ENCODE results near the gene PPIL6. TPM values are rescaled to one million over a fixed set of nuclear protein-coding genes. Genes with fewer than 3 reads are reported as not detected.

The PPIL6 gene
- total and polyA plus RNA-seq, 2 experiments from 2014 or later: 1.7 TPM

DNA sequence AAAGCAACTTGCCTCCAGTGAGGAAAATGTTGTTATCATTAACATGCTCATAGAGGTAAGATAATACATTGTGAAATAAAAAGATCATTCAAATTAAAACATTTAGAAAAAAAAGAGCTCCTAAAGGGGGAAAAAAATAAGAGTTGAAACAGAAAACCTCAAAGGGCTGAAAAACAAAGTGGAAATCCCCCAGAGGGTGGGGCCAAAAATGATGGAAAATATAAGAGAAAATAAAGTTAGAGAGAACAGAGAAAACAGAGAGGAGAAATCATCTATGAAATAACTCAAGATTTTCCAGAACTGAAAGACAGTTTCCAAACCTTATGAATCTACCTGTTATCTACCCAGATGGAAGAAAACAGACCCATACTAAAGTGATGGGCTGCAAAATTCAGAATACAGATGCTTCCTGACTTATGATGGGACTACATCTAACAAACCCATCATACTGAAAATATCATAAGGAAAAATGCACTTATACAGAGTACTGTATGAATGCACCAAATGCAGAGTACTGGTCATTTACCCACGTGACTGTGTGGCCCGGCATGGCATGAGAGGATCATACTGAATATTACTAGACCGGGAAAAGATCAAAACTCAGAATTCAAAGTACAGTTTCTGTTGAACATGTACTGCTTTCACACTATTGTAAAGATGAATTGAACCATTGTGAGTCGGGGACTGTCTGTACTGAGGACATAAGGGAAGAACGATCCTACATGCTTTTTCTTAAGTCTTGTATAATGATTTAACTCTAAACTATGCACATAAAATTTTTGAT lies 38.6 kb upstream of the PPIL6 start:
- Mint-ChIP-seq H3K4me3 (peak overlapping the region; percentile 42), H3K36me3 (ENCODE audit: low read depth) (peaks cover 67% of the 10 kb centered on the region), H3K4me1 (peaks cover 44% of the 10 kb centered on the region), H3K27me3 (ENCODE audit: insufficient read depth, low read depth, poor library complexity) (peaks cover 3% of the 10 kb centered on the region), H3K27ac (peak overlapping the region; percentile 60; the same call in 1 of the 2 replicates), H3K9me3 (no peaks in the 10 kb centered on the region)
- Histone ChIP-seq H3K36me3 (ENCODE audit: insufficient read depth) (peaks cover 45% of the 10 kb centered on the region), H3K9me2 (ENCODE audit: insufficient read depth) (no peaks in the 10 kb centered on the region), H3K79me2 (replicated peaks; ENCODE audit: insufficient read depth) (peaks cover 82% of the 10 kb centered on the region), H3F3A (replicated peaks; ENCODE audit: low read depth) (no peaks in the 10 kb centered on the region), H3K4me1 (ENCODE audit: insufficient read depth) (peaks cover 45% of the 10 kb centered on the region), H4K20me1 (replicated peaks; ENCODE audit: insufficient read depth) (peaks cover 49% of the 10 kb centered on the region), H3K4me3 (peak overlapping the region; percentile 75), H3K4me2 (peak overlapping the region; percentile 81), H2AFZ (no peak overlapping the region), H3K27ac (ENCODE audit: low read depth) (peak overlapping the region; percentile 65), H3K27me3 (ENCODE audit: insufficient read depth) (no peaks in the 10 kb centered on the region)
- ATAC-seq (no peak), DNase-seq (ENCODE audit: low spot score) (no peak)
- TF ChIP-seq CREB1 (CRISPR knock-in tag; IDR thresholded peaks at IDR 0.05; ENCODE audit: low read depth): no peak
- TF ChIP-seq, protein P1, sequence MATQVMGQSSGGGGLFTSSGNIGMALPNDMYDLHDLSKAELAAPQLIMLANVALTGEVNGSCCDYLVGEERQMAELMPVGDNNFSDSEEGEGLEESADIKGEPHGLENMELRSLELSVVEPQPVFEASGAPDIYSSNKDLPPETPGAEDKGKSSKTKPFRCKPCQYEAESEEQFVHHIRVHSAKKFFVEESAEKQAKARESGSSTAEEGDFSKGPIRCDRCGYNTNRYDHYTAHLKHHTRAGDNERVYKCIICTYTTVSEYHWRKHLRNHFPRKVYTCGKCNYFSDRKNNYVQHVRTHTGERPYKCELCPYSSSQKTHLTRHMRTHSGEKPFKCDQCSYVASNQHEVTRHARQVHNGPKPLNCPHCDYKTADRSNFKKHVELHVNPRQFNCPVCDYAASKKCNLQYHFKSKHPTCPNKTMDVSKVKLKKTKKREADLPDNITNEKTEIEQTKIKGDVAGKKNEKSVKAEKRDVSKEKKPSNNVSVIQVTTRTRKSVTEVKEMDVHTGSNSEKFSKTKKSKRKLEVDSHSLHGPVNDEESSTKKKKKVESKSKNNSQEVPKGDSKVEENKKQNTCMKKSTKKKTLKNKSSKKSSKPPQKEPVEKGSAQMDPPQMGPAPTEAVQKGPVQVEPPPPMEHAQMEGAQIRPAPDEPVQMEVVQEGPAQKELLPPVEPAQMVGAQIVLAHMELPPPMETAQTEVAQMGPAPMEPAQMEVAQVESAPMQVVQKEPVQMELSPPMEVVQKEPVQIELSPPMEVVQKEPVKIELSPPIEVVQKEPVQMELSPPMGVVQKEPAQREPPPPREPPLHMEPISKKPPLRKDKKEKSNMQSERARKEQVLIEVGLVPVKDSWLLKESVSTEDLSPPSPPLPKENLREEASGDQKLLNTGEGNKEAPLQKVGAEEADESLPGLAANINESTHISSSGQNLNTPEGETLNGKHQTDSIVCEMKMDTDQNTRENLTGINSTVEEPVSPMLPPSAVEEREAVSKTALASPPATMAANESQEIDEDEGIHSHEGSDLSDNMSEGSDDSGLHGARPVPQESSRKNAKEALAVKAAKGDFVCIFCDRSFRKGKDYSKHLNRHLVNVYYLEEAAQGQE (IDR thresholded peaks at IDR 0.05; ENCODE audit: unreplicated experiment): no peak
- TF ChIP-seq STAT1 (IDR thresholded peaks at IDR 0.05; ENCODE audit: unreplicated experiment): no peak
- TF ChIP-seq EZH2 (IDR thresholded peaks at IDR 0.05; ENCODE audit: low read depth, unreplicated experiment): no peak
- no peak for TF ChIP-seq ZNF114 (CRISPR knock-in tag; IDR thresholded peaks at IDR 0.05)
- no peak for TF ChIP-seq JUNB (IDR thresholded peaks at IDR 0.05; ENCODE audit: unreplicated experiment)
- no peak for TF ChIP-seq ZNF331 (CRISPR knock-in tag; IDR thresholded peaks at IDR 0.05; ENCODE audit: low read depth)
- TF ChIP-seq POLR2AphosphoS5 (IDR thresholded peaks at IDR 0.05; ENCODE audit: low read depth): no peak
- TF ChIP-seq, protein P2, sequence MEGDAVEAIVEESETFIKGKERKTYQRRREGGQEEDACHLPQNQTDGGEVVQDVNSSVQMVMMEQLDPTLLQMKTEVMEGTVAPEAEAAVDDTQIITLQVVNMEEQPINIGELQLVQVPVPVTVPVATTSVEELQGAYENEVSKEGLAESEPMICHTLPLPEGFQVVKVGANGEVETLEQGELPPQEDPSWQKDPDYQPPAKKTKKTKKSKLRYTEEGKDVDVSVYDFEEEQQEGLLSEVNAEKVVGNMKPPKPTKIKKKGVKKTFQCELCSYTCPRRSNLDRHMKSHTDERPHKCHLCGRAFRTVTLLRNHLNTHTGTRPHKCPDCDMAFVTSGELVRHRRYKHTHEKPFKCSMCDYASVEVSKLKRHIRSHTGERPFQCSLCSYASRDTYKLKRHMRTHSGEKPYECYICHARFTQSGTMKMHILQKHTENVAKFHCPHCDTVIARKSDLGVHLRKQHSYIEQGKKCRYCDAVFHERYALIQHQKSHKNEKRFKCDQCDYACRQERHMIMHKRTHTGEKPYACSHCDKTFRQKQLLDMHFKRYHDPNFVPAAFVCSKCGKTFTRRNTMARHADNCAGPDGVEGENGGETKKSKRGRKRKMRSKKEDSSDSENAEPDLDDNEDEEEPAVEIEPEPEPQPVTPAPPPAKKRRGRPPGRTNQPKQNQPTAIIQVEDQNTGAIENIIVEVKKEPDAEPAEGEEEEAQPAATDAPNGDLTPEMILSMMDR (conservative IDR thresholded peaks at IDR 0.05; ENCODE audit: low read depth in 2 of 2): no peak
- no peak for TF ChIP-seq EZH2phosphoT487 (IDR thresholded peaks at IDR 0.05; ENCODE audit: unreplicated experiment)
- TF ChIP-seq, protein P3, sequence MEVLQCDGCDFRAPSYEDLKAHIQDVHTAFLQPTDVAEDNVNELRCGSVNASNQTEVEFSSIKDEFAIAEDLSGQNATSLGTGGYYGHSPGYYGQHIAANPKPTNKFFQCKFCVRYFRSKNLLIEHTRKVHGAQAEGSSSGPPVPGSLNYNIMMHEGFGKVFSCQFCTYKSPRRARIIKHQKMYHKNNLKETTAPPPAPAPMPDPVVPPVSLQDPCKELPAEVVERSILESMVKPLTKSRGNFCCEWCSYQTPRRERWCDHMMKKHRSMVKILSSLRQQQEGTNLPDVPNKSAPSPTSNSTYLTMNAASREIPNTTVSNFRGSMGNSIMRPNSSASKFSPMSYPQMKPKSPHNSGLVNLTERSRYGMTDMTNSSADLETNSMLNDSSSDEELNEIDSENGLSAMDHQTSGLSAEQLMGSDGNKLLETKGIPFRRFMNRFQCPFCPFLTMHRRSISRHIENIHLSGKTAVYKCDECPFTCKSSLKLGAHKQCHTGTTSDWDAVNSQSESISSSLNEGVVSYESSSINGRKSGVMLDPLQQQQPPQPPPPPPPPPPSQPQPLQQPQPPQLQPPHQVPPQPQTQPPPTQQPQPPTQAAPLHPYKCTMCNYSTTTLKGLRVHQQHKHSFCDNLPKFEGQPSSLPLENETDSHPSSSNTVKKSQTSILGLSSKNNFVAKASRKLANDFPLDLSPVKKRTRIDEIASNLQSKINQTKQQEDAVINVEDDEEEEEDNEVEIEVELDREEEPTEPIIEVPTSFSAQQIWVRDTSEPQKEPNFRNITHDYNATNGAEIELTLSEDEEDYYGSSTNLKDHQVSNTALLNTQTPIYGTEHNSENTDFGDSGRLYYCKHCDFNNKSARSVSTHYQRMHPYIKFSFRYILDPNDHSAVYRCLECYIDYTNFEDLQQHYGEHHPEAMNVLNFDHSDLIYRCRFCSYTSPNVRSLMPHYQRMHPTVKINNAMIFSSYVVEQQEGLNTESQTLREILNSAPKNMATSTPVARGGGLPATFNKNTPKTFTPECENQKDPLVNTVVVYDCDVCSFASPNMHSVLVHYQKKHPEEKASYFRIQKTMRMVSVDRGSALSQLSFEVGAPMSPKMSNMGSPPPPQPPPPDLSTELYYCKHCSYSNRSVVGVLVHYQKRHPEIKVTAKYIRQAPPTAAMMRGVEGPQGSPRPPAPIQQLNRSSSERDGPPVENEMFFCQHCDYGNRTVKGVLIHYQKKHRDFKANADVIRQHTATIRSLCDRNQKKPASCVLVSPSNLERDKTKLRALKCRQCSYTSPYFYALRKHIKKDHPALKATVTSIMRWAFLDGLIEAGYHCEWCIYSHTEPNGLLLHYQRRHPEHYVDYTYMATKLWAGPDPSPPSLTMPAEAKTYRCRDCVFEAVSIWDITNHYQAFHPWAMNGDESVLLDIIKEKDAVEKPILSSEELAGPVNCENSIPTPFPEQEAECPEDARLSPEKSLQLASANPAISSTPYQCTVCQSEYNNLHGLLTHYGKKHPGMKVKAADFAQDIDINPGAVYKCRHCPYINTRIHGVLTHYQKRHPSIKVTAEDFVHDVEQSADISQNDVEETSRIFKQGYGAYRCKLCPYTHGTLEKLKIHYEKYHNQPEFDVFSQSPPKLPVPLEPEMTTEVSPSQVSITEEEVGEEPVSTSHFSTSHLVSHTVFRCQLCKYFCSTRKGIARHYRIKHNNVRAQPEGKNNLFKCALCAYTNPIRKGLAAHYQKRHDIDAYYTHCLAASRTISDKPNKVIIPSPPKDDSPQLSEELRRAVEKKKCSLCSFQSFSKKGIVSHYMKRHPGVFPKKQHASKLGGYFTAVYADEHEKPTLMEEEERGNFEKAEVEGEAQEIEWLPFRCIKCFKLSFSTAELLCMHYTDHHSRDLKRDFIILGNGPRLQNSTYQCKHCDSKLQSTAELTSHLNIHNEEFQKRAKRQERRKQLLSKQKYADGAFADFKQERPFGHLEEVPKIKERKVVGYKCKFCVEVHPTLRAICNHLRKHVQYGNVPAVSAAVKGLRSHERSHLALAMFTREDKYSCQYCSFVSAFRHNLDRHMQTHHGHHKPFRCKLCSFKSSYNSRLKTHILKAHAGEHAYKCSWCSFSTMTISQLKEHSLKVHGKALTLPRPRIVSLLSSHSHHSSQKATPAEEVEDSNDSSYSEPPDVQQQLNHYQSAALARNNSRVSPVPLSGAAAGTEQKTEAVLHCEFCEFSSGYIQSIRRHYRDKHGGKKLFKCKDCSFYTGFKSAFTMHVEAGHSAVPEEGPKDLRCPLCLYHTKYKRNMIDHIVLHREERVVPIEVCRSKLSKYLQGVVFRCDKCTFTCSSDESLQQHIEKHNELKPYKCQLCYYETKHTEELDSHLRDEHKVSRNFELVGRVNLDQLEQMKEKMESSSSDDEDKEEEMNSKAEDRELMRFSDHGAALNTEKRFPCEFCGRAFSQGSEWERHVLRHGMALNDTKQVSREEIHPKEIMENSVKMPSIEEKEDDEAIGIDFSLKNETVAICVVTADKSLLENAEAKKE (CRISPR knock-in tag; IDR thresholded peaks at IDR 0.05): no peak
- TF ChIP-seq, protein P4, sequence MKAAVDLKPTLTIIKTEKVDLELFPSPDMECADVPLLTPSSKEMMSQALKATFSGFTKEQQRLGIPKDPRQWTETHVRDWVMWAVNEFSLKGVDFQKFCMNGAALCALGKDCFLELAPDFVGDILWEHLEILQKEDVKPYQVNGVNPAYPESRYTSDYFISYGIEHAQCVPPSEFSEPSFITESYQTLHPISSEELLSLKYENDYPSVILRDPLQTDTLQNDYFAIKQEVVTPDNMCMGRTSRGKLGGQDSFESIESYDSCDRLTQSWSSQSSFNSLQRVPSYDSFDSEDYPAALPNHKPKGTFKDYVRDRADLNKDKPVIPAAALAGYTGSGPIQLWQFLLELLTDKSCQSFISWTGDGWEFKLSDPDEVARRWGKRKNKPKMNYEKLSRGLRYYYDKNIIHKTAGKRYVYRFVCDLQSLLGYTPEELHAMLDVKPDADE (IDR thresholded peaks at IDR 0.05): no peak
- TF ChIP-seq NANOG (IDR thresholded peaks at IDR 0.05; ENCODE audit: borderline replicate concordance): no peak
